Heart left ventricle (tissue), 13 donors: ENCODE measurements around the gene HERC2.
"Not testable (repeated sequence)": the region's sequence is repeated elsewhere in the genome, so short reads cannot be mapped to it uniquely, and the experiment has no call there.

ENCODE experiments used
- CTCF ChIP-seq, 12 donors: fragments of 200-600 bp; sonication (generic) in 4 of 12; IDR thresholded peaks; one replicate each; pipeline versions ENCODE4 v1.5.0 to v1.8.0; 2018 to 2022; ENCODE audit warnings: antibody characterized with exemption in 12 of 12, mild to moderate bottlenecking in 5 of 12
- POLR2A ChIP-seq, 2 donors: fragments of 450-650 bp; IDR thresholded peaks; one replicate each; pipeline ENCODE4 v1.6.1; 2017; ENCODE audit warnings: antibody characterized with exemption in 2 of 2, mild to moderate bottlenecking in 2 of 2, moderate library complexity in 2 of 2
- donor health status: ischemic (EF 13 %, LVEDD 7.1; RV severe dilation, severe dysfunction).
- donor health status: DM: no; HTN: yes; CAD: no.
- donor health status: DM: no; HTN: no; CAD: no.
- donor health status: ischemic (EF 25% LVEDD 6.9; RV normal size, moderate dysfunction).
- donor health status: ischemic (EF 25% LVEDD 5.7; RV mildly dilated, moderate dysfunction).
- donor health status: ischemic (EF 35%, LVEDD 5.7; RV mildly dilated, moderate dysfunction).
- donor health status: nonischemic (EF 11% LVEDD 7.7; RV severe dilation, severe dysfunction).
- donor health status: DM: yes; HTN: yes; CAD: no.
- donor health status: PGD.
- donor health status: ischemic (EF 29% LVEDD 5.4; RV normal size, mild dysfunction).
- donor health status: nonischemic (EF 23%, LVEDD 6.1; RV moderate dilation, normal function).

DNA sequence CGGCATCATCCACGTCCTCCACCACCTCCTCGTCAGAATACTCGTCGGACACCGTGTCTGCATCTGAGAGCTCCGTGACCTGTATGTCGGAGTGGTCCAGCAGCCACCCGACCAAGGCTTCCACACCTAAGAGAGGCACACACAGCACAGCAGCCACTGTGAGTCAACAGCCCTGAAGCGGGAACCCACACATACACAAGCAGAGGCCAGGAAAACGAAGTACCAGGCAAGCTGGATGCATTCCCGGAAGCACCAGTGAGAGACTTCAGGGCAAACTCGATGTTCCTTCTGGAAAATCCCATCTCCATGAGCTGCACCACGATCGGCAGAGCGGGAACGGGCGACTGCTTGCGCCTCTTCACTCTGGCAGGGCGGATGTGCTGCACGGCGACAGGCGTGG is 119.9 kb downstream of the HERC2 start:
- TF ChIP-seq CTCF, POLR2A (IDR thresholded peaks at IDR 0.05): not testable (repeated sequence)
